Ovary (tissue), 3 donors: ENCODE results near the gene AUTS2.

Experiments used
- CTCF ChIP-seq, 3 donors: fragments of 450-650 bp in 2 of 3; fragments of 200-600 bp in 1 of 3; IDR thresholded peaks; one replicate each; pipeline versions ENCODE4 v1.5.1 to v1.8.0; 2016 to 2022; ENCODE audit warnings: antibody characterized with exemption in 3 of 3, mild to moderate bottlenecking in 1 of 3
- EP300 ChIP-seq: sonication (generic); formaldehyde crosslinking; IDR thresholded peaks from one replicate; pipeline ENCODE4 v1.6.1; 2017; ENCODE audit warnings: antibody characterized with exemption
- POLR2A ChIP-seq: fragments of 450-650 bp; IDR thresholded peaks from one replicate; pipeline ENCODE4 v1.6.1; 2017; ENCODE audit warnings: antibody characterized with exemption, mild to moderate bottlenecking, moderate library complexity
- donor health status: DM: no; HTN: no; CAD: no.

- no peak for TF ChIP-seq CTCF (IDR thresholded peaks at IDR 0.05)
- no peak for TF ChIP-seq POLR2A
- no peak for TF ChIP-seq EP300
Measured at GRCh38 chr7:69813637-69814240, 215.5 kb downstream of the AUTS2 start.
